Testis (tissue), 2 donors: ENCODE data around the gene ALPK1.

Experiments
- CTCF ChIP-seq, 3 experiments: fragments of 450-650 bp in 2 of 3; fragments of 200-600 bp in 1 of 3; sonication (generic) in 1 of 3; IDR thresholded peaks; one replicate each; pipeline ENCODE4 v1.5.1; 2016 to 2019; ENCODE audit warnings: antibody characterized with exemption in 3 of 3, mild to moderate bottlenecking in 2 of 3, moderate library complexity in 1 of 3
- POLR2A ChIP-seq: fragments of 450-650 bp; IDR thresholded peaks from one replicate; pipeline ENCODE4 v1.6.1; 2017; ENCODE audit warnings: antibody characterized with exemption, mild to moderate bottlenecking, moderate library complexity

- no peak for TF ChIP-seq POLR2A
- no peak for TF ChIP-seq CTCF (IDR thresholded peaks at IDR 0.05)
These were observed 19.9 kb upstream of the ALPK1 start for GRCh38 chr4:112277220-112277619.
